ENCODE data around the gene HNRNPH1. TPM values are rescaled to one million over a fixed set of nuclear protein-coding genes. Genes with fewer than 3 reads are reported as not detected.

HNRNPH1 gene
- total RNA-seq, 4 donors from 2014 or later: 410 to 898 (median 679) TPM

DNA sequence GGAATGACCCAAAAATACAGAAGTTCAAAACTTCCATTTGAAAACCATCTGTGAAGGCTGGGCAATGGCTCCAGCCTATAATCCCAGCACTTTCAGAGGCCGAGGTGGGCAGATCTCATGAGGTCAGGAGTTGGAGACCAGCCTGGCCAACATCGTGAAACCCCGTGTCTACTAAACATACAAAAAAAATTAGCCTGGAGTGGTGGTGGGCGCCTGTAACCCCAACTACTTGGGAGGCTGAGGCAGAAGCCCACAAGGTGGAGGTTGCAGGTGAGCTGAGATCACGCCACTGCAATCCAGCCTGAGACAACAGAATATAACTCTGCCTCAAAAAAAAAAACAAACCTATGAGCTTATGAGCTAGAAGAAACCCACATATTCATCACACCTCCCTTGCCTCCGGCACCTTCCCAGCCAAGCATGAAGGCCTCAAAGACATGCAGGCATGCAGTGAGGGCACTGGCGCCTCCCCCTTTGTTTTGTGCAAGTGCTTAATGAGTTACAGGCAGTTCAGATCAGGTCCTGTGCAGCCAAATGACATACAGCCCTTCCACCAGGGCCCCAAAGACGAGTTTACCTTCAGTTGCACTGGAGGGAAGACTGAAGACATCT is 9.9 kb downstream of the HNRNPH1 start:
- DNase-seq (ENCODE audit: low spot score) (no peak), ATAC-seq (ENCODE audit: low FRiP score) (no peak)
- TF ChIP-seq CTCF (IDR thresholded peaks at IDR 0.05): no peak

- DNase-seq (ENCODE audit: low spot score) (no peak), ATAC-seq (ENCODE audit: low FRiP score) (no peak)
- no peak for TF ChIP-seq CTCF (IDR thresholded peaks at IDR 0.05)
Measured at GRCh38 chr5:179612577-179613459, 10.7 kb downstream of the HNRNPH1 start.

DNA sequence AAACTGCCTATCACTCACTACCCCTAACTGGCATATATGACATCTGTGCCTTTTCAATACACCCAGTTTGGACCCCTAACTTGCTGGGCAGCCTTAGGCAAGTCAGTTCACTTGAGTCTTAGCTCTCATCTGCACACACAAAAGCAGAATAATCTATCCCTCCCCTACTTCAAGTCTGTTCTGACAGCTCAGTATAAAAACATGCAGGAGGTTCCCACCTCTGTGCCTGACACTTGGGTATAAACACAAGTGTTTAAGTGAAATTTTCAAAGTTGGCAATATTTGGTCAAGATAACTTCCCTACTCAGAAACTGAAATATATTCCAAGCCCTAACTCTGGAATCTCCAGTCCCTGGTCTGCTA is 12.6 kb downstream of the HNRNPH1 start:
- DNase-seq (ENCODE audit: low spot score): no peak
- TF ChIP-seq CTCF (IDR thresholded peaks at IDR 0.05): no peak
- ATAC-seq (ENCODE audit: low FRiP score): no peak

DNA sequence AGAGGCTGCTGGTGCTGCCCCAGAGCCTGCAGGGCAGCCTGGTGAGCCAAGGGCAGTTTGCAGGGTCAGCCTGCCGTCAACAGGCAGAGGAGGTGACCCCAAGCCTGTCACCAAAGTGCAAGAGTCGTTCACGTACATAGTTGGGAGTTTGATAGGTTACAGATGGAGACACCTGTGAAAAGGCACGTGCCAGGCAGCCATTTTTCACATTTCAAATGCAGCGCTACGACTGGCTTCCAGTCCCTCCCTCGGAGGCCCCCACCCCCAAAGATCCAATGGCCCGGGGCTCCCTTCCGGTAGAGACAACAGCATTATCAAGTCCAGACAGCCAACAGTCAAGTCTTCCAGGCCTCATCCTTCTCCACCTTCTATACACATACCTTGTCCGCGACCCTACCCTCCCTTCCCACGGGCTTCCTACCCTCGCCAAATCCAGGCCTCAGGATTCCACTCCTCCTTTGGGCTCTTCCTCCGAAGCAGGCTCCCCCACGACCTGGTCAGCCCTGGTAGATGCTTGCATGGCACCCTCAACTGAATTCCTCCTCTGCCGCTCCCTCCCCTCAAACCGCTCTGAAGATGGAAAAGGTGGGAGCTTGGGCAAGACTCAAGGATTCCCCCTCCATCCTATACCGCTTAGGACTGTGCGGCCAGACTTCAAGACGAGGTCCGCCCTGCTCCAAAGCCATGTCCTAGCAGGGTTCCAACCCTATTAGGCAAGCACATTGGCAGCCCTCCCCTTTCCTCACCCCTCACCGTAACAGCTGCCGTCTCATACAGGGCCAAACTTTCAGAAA is 13.2 kb downstream of the HNRNPH1 start:
- TF ChIP-seq CTCF (IDR thresholded peaks at IDR 0.05): no peak
- ATAC-seq (ENCODE audit: low FRiP score) (peak; percentile 23), DNase-seq (ENCODE audit: low spot score) (no peak)

DNA sequence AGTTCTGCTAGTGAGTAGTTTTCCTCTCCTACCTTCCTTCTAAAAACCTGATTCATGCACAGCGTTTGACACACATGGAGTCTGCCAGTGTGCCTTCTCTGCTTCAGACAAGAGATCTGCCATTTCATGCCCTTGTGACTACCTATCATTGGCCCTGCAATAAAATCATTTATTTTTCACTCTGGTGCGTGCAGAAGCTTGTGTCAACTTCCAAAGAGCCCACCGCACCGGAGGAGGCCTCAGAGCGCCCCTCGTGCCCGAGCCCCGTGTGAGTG is 13.7 kb downstream of the HNRNPH1 start:
- no peak for TF ChIP-seq CTCF (IDR thresholded peaks at IDR 0.05)
- no peak for ATAC-seq (ENCODE audit: low FRiP score)
- DNase-seq (ENCODE audit: low spot score): no peak

- DNase-seq (ENCODE audit: low spot score) (no peak), ATAC-seq (ENCODE audit: low FRiP score) (no peak)
- no peak for TF ChIP-seq CTCF (IDR thresholded peaks at IDR 0.05)
Measured at GRCh38 chr5:179608131-179608581, 15.3 kb downstream of the HNRNPH1 start.

All from omental fat pad (tissue), 4 donors.